GM10248 (cell line): Measurements from ENCODE around the gene HEMK1.

Experiments
- CTCF ChIA-PET: fragments of 300-600 bp; sonication (Branson Sonifier 250); formaldehyde crosslinking; extraction: SDS; loops from one replicate; lab custom pipeline; 2021; ENCODE audit warnings: antibody characterized with exemption; lab: Yijun Ruan, JAX
- POLR2A ChIA-PET: fragments of 350-650 bp; sonication (Branson Sonifier 250); formaldehyde crosslinking; extraction: SDS; loops from one replicate; lab custom pipeline; 2020; ENCODE audit warnings: antibody characterized with exemption; lab: Yijun Ruan, JAX
- DNase-seq: peaks from one replicate; pipeline ENCODE4 v3.0.0; 2012; ENCODE audit errors: extremely low spot score
- TF ChIP-seq, protein P1 (sequence below): IDR thresholded peaks from 2 replicates; pipeline ENCODE4 v1.5.1; 2012; ENCODE audit warnings: mild to moderate bottlenecking, low read depth; ENCODE audit errors: extremely low read depth, missing control alignments, control extremely low read depth

Gene HEMK1

DNA sequence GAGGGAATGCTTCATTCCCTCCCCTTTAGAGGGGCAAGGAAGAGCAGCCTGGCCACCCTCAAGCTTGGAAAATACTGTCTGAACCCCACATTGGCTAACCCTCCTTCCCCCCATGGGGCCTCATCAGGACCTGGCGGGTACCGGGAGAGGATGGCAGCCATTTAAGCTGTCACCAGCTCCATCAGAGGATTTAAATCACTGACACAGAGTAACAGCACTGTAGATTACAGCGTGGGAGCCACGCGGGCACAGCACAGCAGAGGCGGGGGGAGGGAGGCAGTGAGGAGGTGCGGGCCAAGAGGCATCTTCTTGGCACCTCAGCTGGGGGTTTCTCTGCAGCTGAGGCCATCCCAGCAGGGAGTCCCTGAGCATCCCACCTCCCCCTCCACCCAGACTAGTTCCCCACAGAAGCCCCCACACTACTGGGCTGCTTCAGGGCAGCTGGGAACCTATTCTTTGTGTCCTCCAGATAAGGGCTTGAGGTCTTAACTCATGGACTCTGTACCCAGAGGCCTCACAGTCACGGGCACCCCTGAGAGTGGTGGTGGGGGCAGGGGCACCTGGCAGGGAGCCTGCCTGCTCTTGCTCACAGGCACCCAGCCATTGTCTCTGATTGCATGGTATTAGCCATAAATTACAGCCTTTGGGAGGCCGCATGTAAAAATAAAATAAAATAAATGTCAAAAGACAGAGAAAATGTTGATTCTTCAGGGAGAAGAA, 44.0 kb upstream of the HEMK1 start:
- TF ChIP-seq, protein P1, sequence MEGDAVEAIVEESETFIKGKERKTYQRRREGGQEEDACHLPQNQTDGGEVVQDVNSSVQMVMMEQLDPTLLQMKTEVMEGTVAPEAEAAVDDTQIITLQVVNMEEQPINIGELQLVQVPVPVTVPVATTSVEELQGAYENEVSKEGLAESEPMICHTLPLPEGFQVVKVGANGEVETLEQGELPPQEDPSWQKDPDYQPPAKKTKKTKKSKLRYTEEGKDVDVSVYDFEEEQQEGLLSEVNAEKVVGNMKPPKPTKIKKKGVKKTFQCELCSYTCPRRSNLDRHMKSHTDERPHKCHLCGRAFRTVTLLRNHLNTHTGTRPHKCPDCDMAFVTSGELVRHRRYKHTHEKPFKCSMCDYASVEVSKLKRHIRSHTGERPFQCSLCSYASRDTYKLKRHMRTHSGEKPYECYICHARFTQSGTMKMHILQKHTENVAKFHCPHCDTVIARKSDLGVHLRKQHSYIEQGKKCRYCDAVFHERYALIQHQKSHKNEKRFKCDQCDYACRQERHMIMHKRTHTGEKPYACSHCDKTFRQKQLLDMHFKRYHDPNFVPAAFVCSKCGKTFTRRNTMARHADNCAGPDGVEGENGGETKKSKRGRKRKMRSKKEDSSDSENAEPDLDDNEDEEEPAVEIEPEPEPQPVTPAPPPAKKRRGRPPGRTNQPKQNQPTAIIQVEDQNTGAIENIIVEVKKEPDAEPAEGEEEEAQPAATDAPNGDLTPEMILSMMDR = no peak
- POLR2A ChIA-PET = no interaction called here
- CTCF ChIA-PET = interaction anchor here (1.4 to 4.8 kb wide), 3 partner anchors 17 to 25 kb away, joined by 3 to 38 read pairs (median 18); no protein-coding TSS in a partner anchor
- DNase-seq = no peak

DNA sequence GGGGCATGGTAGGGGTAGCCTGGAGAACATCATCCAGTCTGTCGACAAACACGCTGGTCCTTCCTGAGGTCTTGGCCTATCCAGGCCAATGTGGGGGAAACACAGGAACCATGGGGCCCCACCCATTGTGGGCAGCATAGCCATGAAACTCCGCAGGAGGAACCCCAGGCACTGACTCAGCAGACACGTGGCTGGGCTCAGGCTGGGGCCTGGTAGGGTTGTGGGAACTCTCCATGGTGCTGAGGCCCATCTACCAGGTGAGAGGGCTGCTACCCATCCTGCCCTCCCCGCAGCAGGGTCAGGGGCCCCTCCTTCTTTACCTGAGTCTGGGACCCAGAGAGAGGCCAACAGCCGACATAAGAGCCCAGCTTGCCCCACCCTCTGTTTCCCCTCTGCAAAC, 43.3 kb upstream of the HEMK1 start:
- TF ChIP-seq, protein P1 = no peak
- POLR2A ChIA-PET = no interaction called here
- CTCF ChIA-PET = interaction anchor here (1.4 kb wide), 1 partner anchor 16 kb away, joined by 3 read pairs; no protein-coding TSS in a partner anchor
- DNase-seq = peak; percentile 72

DNA sequence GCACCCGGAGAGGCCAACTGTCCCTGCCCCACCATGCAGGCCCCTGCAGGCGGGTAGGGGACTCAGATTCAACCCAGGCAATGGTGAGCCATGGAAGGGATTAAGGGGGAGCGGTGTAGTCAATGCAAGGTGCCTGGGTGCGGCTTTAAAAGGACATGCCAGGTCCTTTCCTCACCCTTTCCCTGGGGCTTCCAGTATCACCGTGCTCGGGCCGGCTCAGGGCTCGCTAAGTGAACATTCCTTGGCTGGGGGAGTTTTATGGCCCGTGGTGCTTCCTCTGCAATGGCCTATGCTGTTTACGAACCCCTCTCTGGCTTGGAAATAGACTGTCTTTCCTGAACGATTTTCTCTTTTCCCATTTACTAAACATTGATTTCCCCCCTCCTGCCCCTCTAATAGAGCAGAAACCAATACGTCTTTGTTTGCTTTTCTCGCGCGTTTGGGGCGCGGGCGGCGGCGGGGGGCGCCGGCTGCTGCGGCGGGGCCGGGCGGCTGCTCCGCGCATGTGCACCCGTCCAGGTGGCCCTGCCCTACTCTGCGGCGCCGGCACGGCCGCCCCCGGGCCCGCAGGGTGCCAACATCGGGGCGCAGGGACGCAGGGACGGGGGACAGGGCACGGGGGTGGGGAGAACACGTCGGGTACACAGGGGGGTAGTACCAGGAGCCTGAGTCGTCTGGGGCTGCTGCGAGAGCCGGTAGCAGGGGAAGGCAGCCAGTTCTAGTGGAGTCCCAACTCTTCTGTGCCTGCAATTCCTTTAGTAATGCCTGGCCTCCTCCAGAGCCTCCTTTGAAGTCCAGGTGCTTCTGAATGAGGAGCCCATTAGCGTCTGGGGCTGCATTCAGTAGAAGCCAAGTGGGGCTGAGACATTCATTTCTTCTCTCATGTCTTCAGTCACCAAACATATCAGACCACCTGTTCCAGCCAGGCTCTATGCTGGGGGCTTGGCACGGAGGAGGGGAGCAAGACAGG, 39.0 kb upstream of the HEMK1 start:
- TF ChIP-seq, protein P1 = no peak
- POLR2A ChIA-PET = no interaction called here
- no peak for DNase-seq
- CTCF ChIA-PET = no interaction called here

DNA sequence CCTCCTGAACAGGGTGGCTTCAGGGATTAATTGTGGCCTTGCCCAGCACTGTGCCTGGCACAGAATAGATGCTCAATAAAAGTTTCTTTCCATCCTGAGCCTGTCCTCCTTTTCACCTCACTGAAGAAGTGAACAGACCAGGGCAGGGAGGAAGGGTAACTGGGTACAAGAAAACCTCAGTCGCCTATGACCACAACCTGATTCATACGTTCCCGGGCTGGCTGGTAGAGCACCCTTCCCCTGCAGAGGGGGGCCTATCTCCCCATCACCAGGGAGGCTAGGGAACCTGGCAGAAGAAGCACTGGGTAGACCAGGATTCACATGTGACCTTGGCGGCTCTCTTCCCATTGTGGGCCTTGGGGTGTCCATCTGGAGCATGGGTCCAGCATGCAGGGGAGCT, 38.1 kb upstream of the HEMK1 start:
- ChIA-PET POLR2A (no interaction called here), CTCF (no interaction called here)
- no peak for DNase-seq
- TF ChIP-seq, protein P1 = no peak

DNA sequence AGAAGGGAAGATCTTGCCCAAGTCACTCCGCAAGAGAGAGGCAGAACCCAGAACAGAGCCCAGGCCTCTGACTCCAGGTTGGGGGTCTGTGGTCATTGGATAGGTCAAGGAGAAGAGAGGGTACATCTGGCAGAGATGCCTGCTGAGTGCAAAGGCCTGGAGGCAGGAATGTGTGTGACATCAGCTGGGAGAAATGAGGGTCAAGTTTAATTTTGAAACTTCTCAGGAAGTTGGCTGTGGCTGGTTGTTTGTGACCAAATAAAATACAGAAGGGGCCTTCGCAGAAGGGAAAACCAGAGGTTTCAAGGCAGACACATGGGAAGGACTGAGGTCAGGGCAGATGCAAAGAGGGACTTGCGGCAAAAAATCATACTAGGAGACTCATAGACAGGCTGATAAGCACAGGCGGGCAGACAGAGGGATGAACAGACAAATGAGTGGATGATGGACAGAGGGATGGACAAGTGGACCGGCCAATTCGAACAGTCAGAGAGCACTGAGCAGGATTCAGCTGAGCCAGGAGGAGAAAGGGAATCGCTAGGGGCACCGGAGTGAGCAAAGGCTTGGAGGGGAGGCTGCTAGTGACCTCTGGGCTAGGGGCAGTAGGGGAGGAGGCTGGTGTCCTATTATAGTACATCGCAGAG, 37.1 kb upstream of the HEMK1 start:
- CTCF ChIA-PET = no interaction called here
- POLR2A ChIA-PET = no interaction called here
- TF ChIP-seq, protein P1 = no peak
- no peak for DNase-seq

DNA sequence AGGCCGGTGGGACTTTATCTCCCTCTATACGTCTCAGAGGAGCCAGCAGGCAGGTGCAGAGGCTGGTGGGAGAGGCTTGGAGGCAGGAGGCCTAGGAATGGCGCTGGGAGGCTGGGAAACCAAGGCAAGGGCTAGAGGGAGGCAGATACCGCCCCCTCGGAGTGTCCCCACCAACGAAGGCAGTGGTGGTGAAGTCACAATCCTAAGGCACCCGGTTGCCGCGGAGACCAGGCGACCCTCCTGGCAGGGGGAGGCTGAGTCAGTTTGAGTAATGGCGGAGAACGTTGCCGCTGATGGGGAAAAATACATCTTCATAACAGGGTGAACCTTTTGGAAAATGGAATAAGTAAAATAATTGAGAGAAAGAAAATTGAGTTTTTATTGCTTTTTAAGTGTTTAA, 36.0 kb upstream of the HEMK1 start:
- POLR2A ChIA-PET = no interaction called here
- CTCF ChIA-PET = no interaction called here
- DNase-seq = no peak
- TF ChIP-seq, protein P1 = no peak
